ENCODE measurements around the gene MZT2B. TPM values are rescaled to one million over a fixed set of nuclear protein-coding genes. Genes with fewer than 3 reads are reported as not detected.
"Not testable (repeated sequence)": the region's sequence is repeated elsewhere in the genome, so short reads cannot be mapped to it uniquely, and the experiment has no call there.

Gene MZT2B
- total RNA-seq, 2 donors from 2014 or later, result 75.3 to 96.3 TPM

- DNase-seq (ENCODE audit: low spot score) (no peak), ATAC-seq (ENCODE audit: insufficient number of reproducible peaks, low FRiP score, low read depth) (no peak)
- H3K27me3 ChIP-seq (replicated peaks; ENCODE audit: insufficient read depth), result no peaks in the 10 kb centered on the region
- TF ChIP-seq CTCF (IDR thresholded peaks at IDR 0.05), result no peak
- no peaks in the 10 kb centered on the region for H3K9me3 ChIP-seq
- no peaks in the 10 kb centered on the region for H3K4me1 ChIP-seq (ENCODE audit: control insufficient read depth in 1 of 2, low read depth in 2 of 2)
- no peak overlapping the region for H3K4me3 ChIP-seq
- H3K36me3 ChIP-seq, result peaks cover 11% of the 10 kb centered on the region
- H3K27ac ChIP-seq, result no peak overlapping the region
Measured at GRCh38 chr2:130158631-130159030, 23.4 kb upstream of the MZT2B start.

GRCh38 chr2:130159376-130159775 lies 22.7 kb upstream of the MZT2B start:
- not testable (repeated sequence) for H3K9me3 ChIP-seq; ATAC-seq (ENCODE audit: insufficient number of reproducible peaks, low FRiP score, low read depth); H3K27ac ChIP-seq

GRCh38 chr2:130160131-130160530 lies 21.9 kb upstream of the MZT2B start:
- no peaks in the 10 kb centered on the region for H3K9me3 ChIP-seq
- no peaks in the 10 kb centered on the region for H3K4me1 ChIP-seq (ENCODE audit: control insufficient read depth in 1 of 2, low read depth in 2 of 2)
- DNase-seq (ENCODE audit: low spot score) (no peak), ATAC-seq (ENCODE audit: insufficient number of reproducible peaks, low FRiP score, low read depth) (no peak)
- peaks cover 17% of the 10 kb centered on the region for H3K36me3 ChIP-seq
- TF ChIP-seq CTCF (IDR thresholded peaks at IDR 0.05), result no peak
- H3K27me3 ChIP-seq (replicated peaks; ENCODE audit: insufficient read depth), result no peaks in the 10 kb centered on the region
- H3K4me3 ChIP-seq, result no peak overlapping the region
- H3K27ac ChIP-seq, result no peak overlapping the region

More at GRCh38 chr2:130159376-130159775, 22.7 kb upstream of the MZT2B start:
- not testable (repeated sequence) for H3K27me3 ChIP-seq (replicated peaks; ENCODE audit: insufficient read depth); H3K4me1 ChIP-seq (ENCODE audit: control insufficient read depth in 1 of 2, low read depth in 2 of 2); H3K4me3 ChIP-seq; DNase-seq (ENCODE audit: low spot score)
- H3K36me3 ChIP-seq, result peaks cover 18% of the 10 kb centered on the region

GRCh38 chr2:130160838-130161705 lies 21.0 kb upstream of the MZT2B start:
- not testable (repeated sequence) for DNase-seq (ENCODE audit: low spot score); H3K27ac ChIP-seq; H3K27me3 ChIP-seq (replicated peaks; ENCODE audit: insufficient read depth); H3K4me3 ChIP-seq; H3K9me3 ChIP-seq; H3K4me1 ChIP-seq (ENCODE audit: control insufficient read depth in 1 of 2, low read depth in 2 of 2); ATAC-seq (ENCODE audit: insufficient number of reproducible peaks, low FRiP score, low read depth)
- peaks cover 19% of the 10 kb centered on the region for H3K36me3 ChIP-seq

GRCh38 chr2:130162486-130162885 lies 19.6 kb upstream of the MZT2B start:
- not testable (repeated sequence) for H3K4me3 ChIP-seq; H3K4me1 ChIP-seq (ENCODE audit: control insufficient read depth in 1 of 2, low read depth in 2 of 2); ATAC-seq (ENCODE audit: insufficient number of reproducible peaks, low FRiP score, low read depth); DNase-seq (ENCODE audit: low spot score); H3K27me3 ChIP-seq (replicated peaks; ENCODE audit: insufficient read depth); H3K9me3 ChIP-seq; H3K27ac ChIP-seq
- H3K36me3 ChIP-seq, result peaks cover 26% of the 10 kb centered on the region

GRCh38 chr2:130162968-130163367 lies 19.1 kb upstream of the MZT2B start:
- no peak for ATAC-seq (ENCODE audit: insufficient number of reproducible peaks, low FRiP score, low read depth)
- H3K36me3 ChIP-seq, result peaks cover 31% of the 10 kb centered on the region
- no peak for TF ChIP-seq CTCF (IDR thresholded peaks at IDR 0.05)

More at GRCh38 chr2:130162968-130163367, 19.1 kb upstream of the MZT2B start:
- Histone ChIP-seq H3K9me3 (no peaks in the 10 kb centered on the region), H3K4me1 (ENCODE audit: control insufficient read depth in 1 of 2, low read depth in 2 of 2) (no peaks in the 10 kb centered on the region), H3K4me3 (no peak overlapping the region), H3K27ac (no peak overlapping the region), H3K27me3 (replicated peaks; ENCODE audit: insufficient read depth) (no peaks in the 10 kb centered on the region)
- no peak for DNase-seq (ENCODE audit: low spot score)
